ENCODE results near the gene COL4A2. TPM values are rescaled to one million over a fixed set of nuclear protein-coding genes. Genes with fewer than 3 reads are reported as not detected.

The COL4A2 gene
- total RNA-seq, 1 donor from 2014 or later: 1,414 TPM

DNA sequence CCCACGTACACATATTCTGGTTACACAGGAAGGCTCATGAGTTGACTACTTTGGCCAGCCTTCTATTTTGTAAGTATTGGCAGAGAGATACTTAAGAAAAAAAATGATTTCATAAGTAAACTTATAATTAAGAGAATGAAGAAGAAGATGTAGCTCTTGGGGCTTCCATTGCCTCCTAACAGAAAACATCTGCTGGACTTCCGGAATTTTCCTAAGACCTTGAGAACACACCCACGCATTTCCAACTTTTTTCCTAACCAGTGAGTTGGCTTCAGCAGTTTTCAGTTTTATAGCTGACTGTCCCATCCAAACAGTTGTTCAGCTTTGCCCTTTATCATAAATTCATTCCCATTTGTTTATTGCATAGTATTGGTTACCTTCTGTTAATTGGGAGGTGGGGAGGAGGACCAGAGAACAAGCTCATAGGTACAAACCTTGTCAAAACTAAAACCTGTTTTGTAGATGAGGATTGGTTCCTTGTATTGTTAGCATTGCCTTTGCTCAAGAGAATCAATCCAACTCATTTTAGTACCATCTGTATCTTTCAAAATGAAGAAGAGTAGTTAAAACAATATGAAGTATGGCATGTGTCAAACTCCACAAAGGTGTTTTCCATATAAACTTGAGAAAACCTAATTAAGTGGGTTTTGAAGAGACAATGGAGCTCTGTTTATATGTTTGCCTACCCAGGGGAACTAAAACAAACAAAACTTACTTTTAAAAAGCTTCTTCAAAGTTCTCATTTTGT is 93.9 kb downstream of the COL4A2 start:
- TF ChIP-seq, protein P1, sequence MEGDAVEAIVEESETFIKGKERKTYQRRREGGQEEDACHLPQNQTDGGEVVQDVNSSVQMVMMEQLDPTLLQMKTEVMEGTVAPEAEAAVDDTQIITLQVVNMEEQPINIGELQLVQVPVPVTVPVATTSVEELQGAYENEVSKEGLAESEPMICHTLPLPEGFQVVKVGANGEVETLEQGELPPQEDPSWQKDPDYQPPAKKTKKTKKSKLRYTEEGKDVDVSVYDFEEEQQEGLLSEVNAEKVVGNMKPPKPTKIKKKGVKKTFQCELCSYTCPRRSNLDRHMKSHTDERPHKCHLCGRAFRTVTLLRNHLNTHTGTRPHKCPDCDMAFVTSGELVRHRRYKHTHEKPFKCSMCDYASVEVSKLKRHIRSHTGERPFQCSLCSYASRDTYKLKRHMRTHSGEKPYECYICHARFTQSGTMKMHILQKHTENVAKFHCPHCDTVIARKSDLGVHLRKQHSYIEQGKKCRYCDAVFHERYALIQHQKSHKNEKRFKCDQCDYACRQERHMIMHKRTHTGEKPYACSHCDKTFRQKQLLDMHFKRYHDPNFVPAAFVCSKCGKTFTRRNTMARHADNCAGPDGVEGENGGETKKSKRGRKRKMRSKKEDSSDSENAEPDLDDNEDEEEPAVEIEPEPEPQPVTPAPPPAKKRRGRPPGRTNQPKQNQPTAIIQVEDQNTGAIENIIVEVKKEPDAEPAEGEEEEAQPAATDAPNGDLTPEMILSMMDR (IDR thresholded peaks at IDR 0.05; ENCODE audit: insufficient read depth, low read depth, low read length): no peak
- TF ChIP-seq EZH2 (IDR thresholded peaks at IDR 0.05; ENCODE audit: insufficient read depth, low read length): no peak
- H3K4me1 ChIP-seq (ENCODE audit: insufficient read depth, low read length): peaks cover 79% of the 10 kb centered on the region

DNA sequence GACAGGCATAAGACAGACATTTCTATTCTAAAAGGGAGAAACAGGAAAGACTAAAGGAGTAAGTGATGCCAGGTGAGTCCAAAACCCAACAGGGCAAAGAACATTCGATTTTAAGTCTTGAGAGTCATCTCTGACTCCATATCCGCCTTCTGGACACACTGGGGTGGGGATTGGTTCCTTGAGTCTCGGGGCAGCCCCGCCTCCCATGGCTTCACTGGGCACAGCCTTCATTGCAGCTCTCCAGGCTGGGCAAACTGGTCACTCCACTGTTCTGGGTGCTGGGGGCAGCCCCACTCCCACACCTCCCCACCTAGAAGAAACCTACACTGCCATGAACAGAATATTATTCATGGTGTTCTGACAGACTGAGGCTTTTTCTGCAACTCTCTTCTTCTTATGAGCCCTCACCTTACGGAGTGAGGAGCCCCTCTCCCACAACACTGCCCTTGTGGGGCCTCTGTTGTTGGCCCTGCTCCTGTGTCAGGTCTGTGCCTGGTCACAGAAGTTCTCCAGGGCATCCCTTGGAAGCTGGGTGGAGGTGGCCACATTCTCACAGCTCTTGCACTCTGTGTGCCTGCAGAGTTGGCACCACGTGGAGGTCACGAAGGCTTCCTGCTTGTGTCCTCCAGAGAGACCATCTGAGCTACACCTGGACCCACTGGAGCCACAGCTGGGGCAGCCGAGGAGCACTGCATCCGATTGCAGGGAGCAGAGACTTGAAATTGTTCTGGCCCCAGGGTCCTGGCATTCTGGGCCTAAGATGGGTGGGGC is 95.4 kb downstream of the COL4A2 start:
- no peak for DNase-seq (ENCODE audit: low read depth)
- H3K27me3 Mint-ChIP-seq (ENCODE audit: low read depth, unreplicated experiment): no peaks in the 10 kb centered on the region
- peaks cover 37% of the 10 kb centered on the region for H3K36me3 Mint-ChIP-seq (ENCODE audit: low read depth, unreplicated experiment)
- H3K27ac ChIP-seq (ENCODE audit: low read depth, low read length): peak overlapping the region; percentile 85
- H3K79me2 ChIP-seq (ENCODE audit: insufficient read depth, low read length): peaks cover 34% of the 10 kb centered on the region
- H3K27ac Mint-ChIP-seq (ENCODE audit: unreplicated experiment): peak overlapping the region; percentile 99
- no peak overlapping the region for H3K4me3 Mint-ChIP-seq (ENCODE audit: unreplicated experiment)
- no peaks in the 10 kb centered on the region for H3K27me3 ChIP-seq (ENCODE audit: insufficient read depth, low read length)
- no peak for FAIRE-seq
- H3K36me3 ChIP-seq (ENCODE audit: insufficient read depth, low read length): peaks cover 4% of the 10 kb centered on the region
- H2AFZ ChIP-seq (ENCODE audit: low read depth, low read length): no peak overlapping the region
- peaks cover 92% of the 10 kb centered on the region for H3K4me1 Mint-ChIP-seq (ENCODE audit: low read depth, unreplicated experiment)
- peak overlapping the region; percentile 67 for H3K9ac ChIP-seq (ENCODE audit: low read length)
- peaks cover 82% of the 10 kb centered on the region for H3K4me1 ChIP-seq (ENCODE audit: insufficient read depth, low read length)
- H3K9me3 ChIP-seq (ENCODE audit: insufficient read depth, low read depth, low read length): no peaks in the 10 kb centered on the region
- no peaks in the 10 kb centered on the region for H4K20me1 ChIP-seq (ENCODE audit: insufficient read depth, low read length)
- no peak for TF ChIP-seq EZH2 (IDR thresholded peaks at IDR 0.05; ENCODE audit: insufficient read depth, low read length)
- TF ChIP-seq, protein P1 (IDR thresholded peaks at IDR 0.05; ENCODE audit: insufficient read depth, low read depth, low read length): no peak
- peak overlapping the region; percentile 27 for H3K4me2 ChIP-seq (ENCODE audit: low read length)
- no peaks in the 10 kb centered on the region for H3K9me3 Mint-ChIP-seq (ENCODE audit: unreplicated experiment)
- no peak overlapping the region for H3K4me3 ChIP-seq (ENCODE audit: insufficient read depth, low read depth, low read length)

More for the DNA sequence above, 93.9 kb downstream of the COL4A2 start:
- H3K79me2 ChIP-seq (ENCODE audit: insufficient read depth, low read length): peaks cover 34% of the 10 kb centered on the region
- Mint-ChIP-seq H3K4me1 (ENCODE audit: low read depth, unreplicated experiment) (peaks cover 94% of the 10 kb centered on the region), H3K9me3 (ENCODE audit: unreplicated experiment) (no peaks in the 10 kb centered on the region), H3K36me3 (ENCODE audit: low read depth, unreplicated experiment) (peaks cover 38% of the 10 kb centered on the region), H3K4me3 (ENCODE audit: unreplicated experiment) (no peak overlapping the region), H3K27me3 (ENCODE audit: low read depth, unreplicated experiment) (no peaks in the 10 kb centered on the region), H3K27ac (ENCODE audit: unreplicated experiment) (peak overlapping the region; percentile 99)
- no peak overlapping the region for H3K4me3 ChIP-seq (ENCODE audit: insufficient read depth, low read depth, low read length)
- FAIRE-seq (peak; percentile 55), DNase-seq (ENCODE audit: low read depth) (peak; percentile 73)
- no peak overlapping the region for H2AFZ ChIP-seq (ENCODE audit: low read depth, low read length)
- no peaks in the 10 kb centered on the region for H3K9me3 ChIP-seq (ENCODE audit: insufficient read depth, low read depth, low read length)
- H3K9ac ChIP-seq (ENCODE audit: low read length): peak overlapping the region; percentile 18
- H4K20me1 ChIP-seq (ENCODE audit: insufficient read depth, low read length): no peaks in the 10 kb centered on the region
- H3K27me3 ChIP-seq (ENCODE audit: insufficient read depth, low read length): no peaks in the 10 kb centered on the region
- no peak overlapping the region for H3K4me2 ChIP-seq (ENCODE audit: low read length)
- peaks cover 4% of the 10 kb centered on the region for H3K36me3 ChIP-seq (ENCODE audit: insufficient read depth, low read length)
- H3K27ac ChIP-seq (ENCODE audit: low read depth, low read length): peak overlapping the region; percentile 85

All from astrocyte (in vitro differentiated cells and primary cell).